ENCODE data around the gene SCLY.

Gene SCLY

GRCh38 chr2:238060542-238061314, at the start of gene SCLY:
TSS of gene SCLY (plus strand) at chr2:238061001. CDS start at chr2:238061055, 54 bp downstream.
- Histone ChIP-seq H3K36me3 (ENCODE audit: control insufficient read depth in 1 of 2, insufficient read depth in 2 of 2, low read length in 2 of 2) (no peaks in the 10 kb centered on the region), H3K27me3 (ENCODE audit: control insufficient read depth in 1 of 2, insufficient read depth in 2 of 2, low read length in 2 of 2) (no peaks in the 10 kb centered on the region), H3K4me1 (ENCODE audit: control insufficient read depth in 1 of 2, insufficient read depth in 2 of 2, low read length in 2 of 2) (peaks cover 34 to 36% of the 10 kb centered on the region in 2 donors), H3K9ac (ENCODE audit: low read depth in 1 of 2, low read length in 2 of 2) (peak within 1 kb of the TSS; percentile 88), H3K27ac (ENCODE audit: low read depth, low read length) (peak within 1 kb of the TSS; percentile 79), H3K4me3 (ENCODE audit: low read depth in 1 of 2, low read length in 2 of 2) (peak within 1 kb of the TSS; percentile 91 to 94), H3K9me3 (ENCODE audit: control insufficient read depth in 1 of 2, low read length in 2 of 2) (no peaks in the 10 kb centered on the region)

- H3K4me1 ChIP-seq (ENCODE audit: control insufficient read depth in 1 of 2, insufficient read depth in 2 of 2, low read length in 2 of 2): no peaks in the 10 kb centered on the region
- no peak overlapping the region for H3K9ac ChIP-seq (ENCODE audit: low read depth in 1 of 2, low read length in 2 of 2)
- no peaks in the 10 kb centered on the region for H3K27me3 ChIP-seq (ENCODE audit: control insufficient read depth in 1 of 2, insufficient read depth in 2 of 2, low read length in 2 of 2)
- no peak overlapping the region for H3K27ac ChIP-seq (ENCODE audit: low read depth, low read length)
- H3K9me3 ChIP-seq (ENCODE audit: control insufficient read depth in 1 of 2, low read length in 2 of 2): no peaks in the 10 kb centered on the region
- no peak overlapping the region for H3K4me3 ChIP-seq (ENCODE audit: low read depth in 1 of 2, low read length in 2 of 2)
- peaks cover 0 to 14% of the 10 kb centered on the region in 2 donors for H3K36me3 ChIP-seq (ENCODE audit: control insufficient read depth in 1 of 2, insufficient read depth in 2 of 2, low read length in 2 of 2)
These were observed 47.0 kb upstream of the SCLY start for GRCh38 chr2:238013806-238014205.

- H3K4me1 ChIP-seq (ENCODE audit: control insufficient read depth in 1 of 2, insufficient read depth in 2 of 2, low read length in 2 of 2): no peaks in the 10 kb centered on the region
- H3K4me3 ChIP-seq (ENCODE audit: low read depth in 1 of 2, low read length in 2 of 2): no peak overlapping the region
- no peak overlapping the region for H3K9ac ChIP-seq (ENCODE audit: low read depth in 1 of 2, low read length in 2 of 2)
- no peak overlapping the region for H3K27ac ChIP-seq (ENCODE audit: low read depth, low read length)
- no peaks in the 10 kb centered on the region for H3K9me3 ChIP-seq (ENCODE audit: control insufficient read depth in 1 of 2, low read length in 2 of 2)
- H3K36me3 ChIP-seq (ENCODE audit: control insufficient read depth in 1 of 2, insufficient read depth in 2 of 2, low read length in 2 of 2): peaks cover 0 to 21% of the 10 kb centered on the region in 2 donors
- no peaks in the 10 kb centered on the region for H3K27me3 ChIP-seq (ENCODE audit: control insufficient read depth in 1 of 2, insufficient read depth in 2 of 2, low read length in 2 of 2)
These were observed 45.1 kb upstream of the SCLY start for GRCh38 chr2:238015705-238016104.

GRCh38 chr2:238016526-238016925, 44.3 kb upstream of the SCLY start:
- no peaks in the 10 kb centered on the region for H3K4me1 ChIP-seq (ENCODE audit: control insufficient read depth in 1 of 2, insufficient read depth in 2 of 2, low read length in 2 of 2)
- peaks cover 0 to 24% of the 10 kb centered on the region in 2 donors for H3K36me3 ChIP-seq (ENCODE audit: control insufficient read depth in 1 of 2, insufficient read depth in 2 of 2, low read length in 2 of 2)
- no peak overlapping the region for H3K9ac ChIP-seq (ENCODE audit: low read depth in 1 of 2, low read length in 2 of 2)
- H3K27ac ChIP-seq (ENCODE audit: low read depth, low read length): no peak overlapping the region
- no peaks in the 10 kb centered on the region for H3K27me3 ChIP-seq (ENCODE audit: control insufficient read depth in 1 of 2, insufficient read depth in 2 of 2, low read length in 2 of 2)
- H3K4me3 ChIP-seq (ENCODE audit: low read depth in 1 of 2, low read length in 2 of 2): no peak overlapping the region
- H3K9me3 ChIP-seq (ENCODE audit: control insufficient read depth in 1 of 2, low read length in 2 of 2): no peaks in the 10 kb centered on the region

GRCh38 chr2:238019962-238020361, 40.8 kb upstream of the SCLY start:
- Histone ChIP-seq H3K4me1 (ENCODE audit: control insufficient read depth in 1 of 2, insufficient read depth in 2 of 2, low read length in 2 of 2) (no peaks in the 10 kb centered on the region), H3K9me3 (ENCODE audit: control insufficient read depth in 1 of 2, low read length in 2 of 2) (no peaks in the 10 kb centered on the region), H3K4me3 (ENCODE audit: low read depth in 1 of 2, low read length in 2 of 2) (no peak overlapping the region), H3K36me3 (ENCODE audit: control insufficient read depth in 1 of 2, insufficient read depth in 2 of 2, low read length in 2 of 2) (peaks cover 0 to 23% of the 10 kb centered on the region in 2 donors), H3K27me3 (ENCODE audit: control insufficient read depth in 1 of 2, insufficient read depth in 2 of 2, low read length in 2 of 2) (no peaks in the 10 kb centered on the region), H3K9ac (ENCODE audit: low read depth in 1 of 2, low read length in 2 of 2) (no peak overlapping the region), H3K27ac (ENCODE audit: low read depth, low read length) (no peak overlapping the region)

GRCh38 chr2:238020816-238021215, 40.0 kb upstream of the SCLY start:
- Histone ChIP-seq H3K9ac (ENCODE audit: low read depth in 1 of 2, low read length in 2 of 2) (no peak overlapping the region), H3K9me3 (ENCODE audit: control insufficient read depth in 1 of 2, low read length in 2 of 2) (no peaks in the 10 kb centered on the region), H3K27ac (ENCODE audit: low read depth, low read length) (no peak overlapping the region), H3K4me3 (ENCODE audit: low read depth in 1 of 2, low read length in 2 of 2) (no peak overlapping the region), H3K27me3 (ENCODE audit: control insufficient read depth in 1 of 2, insufficient read depth in 2 of 2, low read length in 2 of 2) (no peaks in the 10 kb centered on the region), H3K4me1 (ENCODE audit: control insufficient read depth in 1 of 2, insufficient read depth in 2 of 2, low read length in 2 of 2) (no peaks in the 10 kb centered on the region), H3K36me3 (ENCODE audit: control insufficient read depth in 1 of 2, insufficient read depth in 2 of 2, low read length in 2 of 2) (peaks cover 0 to 32% of the 10 kb centered on the region in 2 donors)

- Histone ChIP-seq H3K36me3 (ENCODE audit: control insufficient read depth in 1 of 2, insufficient read depth in 2 of 2, low read length in 2 of 2) (peaks cover 0 to 32% of the 10 kb centered on the region in 2 donors), H3K27ac (ENCODE audit: low read depth, low read length) (no peak overlapping the region), H3K4me3 (ENCODE audit: low read depth in 1 of 2, low read length in 2 of 2) (no peak overlapping the region), H3K4me1 (ENCODE audit: control insufficient read depth in 1 of 2, insufficient read depth in 2 of 2, low read length in 2 of 2) (no peaks in the 10 kb centered on the region), H3K9me3 (ENCODE audit: control insufficient read depth in 1 of 2, low read length in 2 of 2) (no peaks in the 10 kb centered on the region), H3K27me3 (ENCODE audit: control insufficient read depth in 1 of 2, insufficient read depth in 2 of 2, low read length in 2 of 2) (no peaks in the 10 kb centered on the region), H3K9ac (ENCODE audit: low read depth in 1 of 2, low read length in 2 of 2) (no peak overlapping the region)
These were observed 39.5 kb upstream of the SCLY start for GRCh38 chr2:238021327-238021726.

- no peaks in the 10 kb centered on the region for H3K27me3 ChIP-seq (ENCODE audit: control insufficient read depth in 1 of 2, insufficient read depth in 2 of 2, low read length in 2 of 2)
- no peak overlapping the region for H3K27ac ChIP-seq (ENCODE audit: low read depth, low read length)
- no peak overlapping the region for H3K4me3 ChIP-seq (ENCODE audit: low read depth in 1 of 2, low read length in 2 of 2)
- H3K4me1 ChIP-seq (ENCODE audit: control insufficient read depth in 1 of 2, insufficient read depth in 2 of 2, low read length in 2 of 2): no peaks in the 10 kb centered on the region
- peaks cover 0 to 32% of the 10 kb centered on the region in 2 donors for H3K36me3 ChIP-seq (ENCODE audit: control insufficient read depth in 1 of 2, insufficient read depth in 2 of 2, low read length in 2 of 2)
- H3K9me3 ChIP-seq (ENCODE audit: control insufficient read depth in 1 of 2, low read length in 2 of 2): no peaks in the 10 kb centered on the region
- H3K9ac ChIP-seq (ENCODE audit: low read depth in 1 of 2, low read length in 2 of 2): no peak overlapping the region
These were observed 38.1 kb upstream of the SCLY start for GRCh38 chr2:238022594-238023157.

GRCh38 chr2:238023608-238024007, 37.2 kb upstream of the SCLY start:
- Histone ChIP-seq H3K4me1 (ENCODE audit: control insufficient read depth in 1 of 2, insufficient read depth in 2 of 2, low read length in 2 of 2) (no peaks in the 10 kb centered on the region), H3K4me3 (ENCODE audit: low read depth in 1 of 2, low read length in 2 of 2) (no peak overlapping the region), H3K27me3 (ENCODE audit: control insufficient read depth in 1 of 2, insufficient read depth in 2 of 2, low read length in 2 of 2) (no peaks in the 10 kb centered on the region), H3K9me3 (ENCODE audit: control insufficient read depth in 1 of 2, low read length in 2 of 2) (no peaks in the 10 kb centered on the region), H3K9ac (ENCODE audit: low read depth in 1 of 2, low read length in 2 of 2) (no peak overlapping the region), H3K36me3 (ENCODE audit: control insufficient read depth in 1 of 2, insufficient read depth in 2 of 2, low read length in 2 of 2) (peaks cover 0 to 37% of the 10 kb centered on the region in 2 donors), H3K27ac (ENCODE audit: low read depth, low read length) (no peak overlapping the region)

- no peaks in the 10 kb centered on the region for H3K27me3 ChIP-seq (ENCODE audit: control insufficient read depth in 1 of 2, insufficient read depth in 2 of 2, low read length in 2 of 2)
- no peak overlapping the region for H3K27ac ChIP-seq (ENCODE audit: low read depth, low read length)
- H3K9ac ChIP-seq (ENCODE audit: low read depth in 1 of 2, low read length in 2 of 2): no peak overlapping the region
- H3K9me3 ChIP-seq (ENCODE audit: control insufficient read depth in 1 of 2, low read length in 2 of 2): no peaks in the 10 kb centered on the region
- H3K4me1 ChIP-seq (ENCODE audit: control insufficient read depth in 1 of 2, insufficient read depth in 2 of 2, low read length in 2 of 2): no peaks in the 10 kb centered on the region
- peaks cover 0 to 39% of the 10 kb centered on the region in 2 donors for H3K36me3 ChIP-seq (ENCODE audit: control insufficient read depth in 1 of 2, insufficient read depth in 2 of 2, low read length in 2 of 2)
- no peak overlapping the region for H3K4me3 ChIP-seq (ENCODE audit: low read depth in 1 of 2, low read length in 2 of 2)
These were observed 35.8 kb upstream of the SCLY start for GRCh38 chr2:238024986-238025385.
